Measurements from ENCODE around the gene NDUFAF4.
"Not testable (repeated sequence)": the region's sequence is repeated elsewhere in the genome, so short reads cannot be mapped to it uniquely, and the experiment has no call there.

Gene NDUFAF4

DNA sequence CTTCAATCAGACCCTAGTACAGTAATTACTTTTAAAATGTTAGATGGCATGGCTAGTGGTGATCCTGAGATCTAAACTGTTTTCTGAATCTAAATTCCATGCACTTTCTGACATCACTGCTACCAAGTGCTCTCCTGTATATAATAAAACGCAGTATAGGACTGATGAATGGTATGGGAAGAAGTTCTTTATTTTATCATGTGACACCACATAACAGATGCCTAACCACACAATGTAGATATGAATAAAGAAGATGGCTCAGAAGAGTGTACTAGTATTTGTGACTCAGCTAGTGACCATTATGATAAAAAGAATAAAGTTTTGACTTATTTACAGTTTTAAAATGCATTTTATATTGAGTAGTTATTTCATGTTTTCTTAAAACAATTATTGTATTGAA is 8.5 kb downstream of the NDUFAF4 start:
- no peak for DNase-seq (ENCODE audit: low spot score)
- TF ChIP-seq, protein P1, sequence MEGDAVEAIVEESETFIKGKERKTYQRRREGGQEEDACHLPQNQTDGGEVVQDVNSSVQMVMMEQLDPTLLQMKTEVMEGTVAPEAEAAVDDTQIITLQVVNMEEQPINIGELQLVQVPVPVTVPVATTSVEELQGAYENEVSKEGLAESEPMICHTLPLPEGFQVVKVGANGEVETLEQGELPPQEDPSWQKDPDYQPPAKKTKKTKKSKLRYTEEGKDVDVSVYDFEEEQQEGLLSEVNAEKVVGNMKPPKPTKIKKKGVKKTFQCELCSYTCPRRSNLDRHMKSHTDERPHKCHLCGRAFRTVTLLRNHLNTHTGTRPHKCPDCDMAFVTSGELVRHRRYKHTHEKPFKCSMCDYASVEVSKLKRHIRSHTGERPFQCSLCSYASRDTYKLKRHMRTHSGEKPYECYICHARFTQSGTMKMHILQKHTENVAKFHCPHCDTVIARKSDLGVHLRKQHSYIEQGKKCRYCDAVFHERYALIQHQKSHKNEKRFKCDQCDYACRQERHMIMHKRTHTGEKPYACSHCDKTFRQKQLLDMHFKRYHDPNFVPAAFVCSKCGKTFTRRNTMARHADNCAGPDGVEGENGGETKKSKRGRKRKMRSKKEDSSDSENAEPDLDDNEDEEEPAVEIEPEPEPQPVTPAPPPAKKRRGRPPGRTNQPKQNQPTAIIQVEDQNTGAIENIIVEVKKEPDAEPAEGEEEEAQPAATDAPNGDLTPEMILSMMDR (IDR thresholded peaks at IDR 0.05; ENCODE audit: extremely low read depth, insufficient read depth, missing control alignments), result no peak
- in situ Hi-C loops (cut with MboI; ENCODE audit: low pct_unique_long_range_greater_than_20kb, low sequenced_read_pairs, unreplicated experiment), result loop anchor here (25.0 kb wide), 1 partner anchor 252 kb away; no protein-coding TSS in a partner anchor

DNA sequence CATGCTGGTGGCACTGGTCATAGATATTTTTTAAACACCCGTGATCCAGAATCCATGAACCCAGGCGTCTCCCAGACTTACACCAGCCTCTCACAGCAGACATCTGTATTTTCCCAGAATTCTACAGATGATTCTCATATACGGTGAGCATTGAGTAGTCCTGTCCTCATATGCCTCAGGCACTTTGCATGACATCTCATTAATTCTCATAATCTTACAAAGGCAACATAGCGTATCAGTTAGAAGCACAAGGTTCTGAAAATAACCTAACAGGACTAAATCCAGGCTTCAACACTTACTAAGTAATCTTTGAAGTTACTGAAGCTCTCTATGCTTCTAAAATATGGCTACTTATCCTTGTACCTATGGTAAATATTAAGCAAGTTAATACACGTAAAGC is 8.9 kb downstream of the NDUFAF4 start:
- in situ Hi-C loops (cut with MboI; ENCODE audit: low pct_unique_long_range_greater_than_20kb, low sequenced_read_pairs, unreplicated experiment), result loop anchor here (25.0 kb wide), 1 partner anchor 251 kb away; no protein-coding TSS in a partner anchor
- TF ChIP-seq, protein P1 (IDR thresholded peaks at IDR 0.05; ENCODE audit: extremely low read depth, insufficient read depth, missing control alignments), result no peak
- DNase-seq (ENCODE audit: low spot score), result no peak

DNA sequence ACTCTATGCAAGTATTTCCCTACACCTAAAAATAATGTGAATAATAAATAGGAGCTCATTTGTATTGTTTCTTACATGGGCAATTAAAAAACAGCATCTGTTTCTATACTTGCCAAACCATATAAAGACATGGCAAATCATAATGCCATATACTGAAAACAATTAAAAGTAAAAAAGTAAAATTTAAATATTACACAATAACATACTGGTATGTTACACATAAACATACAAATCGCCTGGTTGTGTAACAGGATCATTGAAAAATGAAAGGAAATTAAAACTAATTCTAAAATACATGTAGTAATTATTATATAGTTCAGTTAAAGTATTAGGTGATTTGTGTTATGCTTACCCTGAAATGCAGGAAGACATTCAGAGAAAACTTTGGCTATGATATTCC is 11.2 kb downstream of the NDUFAF4 start:
- DNase-seq (ENCODE audit: low spot score), result no peak
- in situ Hi-C loops (cut with MboI; ENCODE audit: low pct_unique_long_range_greater_than_20kb, low sequenced_read_pairs, unreplicated experiment), result loop anchor here (25.0 kb wide), 1 partner anchor 249 kb away; no protein-coding TSS in a partner anchor
- TF ChIP-seq, protein P1 (IDR thresholded peaks at IDR 0.05; ENCODE audit: extremely low read depth, insufficient read depth, missing control alignments), result no peak

DNA sequence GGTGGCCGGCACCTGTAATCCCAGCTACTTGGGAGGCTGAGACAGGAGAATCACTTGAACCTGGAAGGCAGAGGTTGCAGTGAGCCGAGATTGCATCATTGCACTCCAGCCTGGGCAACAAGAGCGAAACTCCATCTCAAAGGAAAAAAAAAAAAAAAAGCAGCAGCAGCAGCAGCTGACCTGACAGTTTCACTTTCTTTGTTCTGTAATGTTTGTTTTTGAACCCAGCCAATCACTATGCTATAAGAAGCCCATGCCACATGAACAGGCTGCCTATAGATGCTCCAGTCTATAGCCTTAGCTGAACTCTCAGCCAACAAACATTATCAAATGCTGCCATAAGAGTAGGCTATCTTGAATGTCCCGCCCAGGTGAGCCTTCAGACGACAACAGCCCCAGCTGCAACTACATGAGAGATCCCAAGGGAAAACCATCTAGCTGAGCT is 12.5 kb downstream of the NDUFAF4 start:
- not testable (repeated sequence) for DNase-seq (ENCODE audit: low spot score)
- in situ Hi-C loops (cut with MboI; ENCODE audit: low pct_unique_long_range_greater_than_20kb, low sequenced_read_pairs, unreplicated experiment), result loop anchor here (25.0 kb wide), 1 partner anchor 248 kb away; no protein-coding TSS in a partner anchor

DNA sequence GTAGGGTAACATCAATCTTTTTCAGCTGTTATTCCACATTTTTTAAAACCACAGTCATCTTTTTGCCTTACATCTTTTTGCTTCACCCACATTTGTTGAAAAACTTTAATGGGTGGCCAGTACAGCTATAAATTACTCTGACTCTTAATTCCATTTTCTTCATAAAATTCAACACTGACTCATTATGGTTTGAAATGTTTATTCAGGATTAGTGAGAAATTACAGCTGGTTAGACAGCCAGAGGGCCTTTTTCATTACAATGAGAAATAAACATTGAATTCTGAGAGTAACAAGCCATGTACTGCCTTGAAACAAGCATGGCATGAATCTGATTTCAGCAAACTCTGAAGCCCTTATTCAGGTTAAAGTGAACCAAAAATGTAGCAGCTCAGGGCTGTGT is 19.5 kb downstream of the NDUFAF4 start:
- no peak for DNase-seq (ENCODE audit: low spot score)
- TF ChIP-seq, protein P1 (IDR thresholded peaks at IDR 0.05; ENCODE audit: extremely low read depth, insufficient read depth, missing control alignments), result no peak
- in situ Hi-C loops (cut with MboI; ENCODE audit: low pct_unique_long_range_greater_than_20kb, low sequenced_read_pairs, unreplicated experiment), result loop anchor here (25.0 kb wide), 1 partner anchor 241 kb away; no protein-coding TSS in a partner anchor

DNA sequence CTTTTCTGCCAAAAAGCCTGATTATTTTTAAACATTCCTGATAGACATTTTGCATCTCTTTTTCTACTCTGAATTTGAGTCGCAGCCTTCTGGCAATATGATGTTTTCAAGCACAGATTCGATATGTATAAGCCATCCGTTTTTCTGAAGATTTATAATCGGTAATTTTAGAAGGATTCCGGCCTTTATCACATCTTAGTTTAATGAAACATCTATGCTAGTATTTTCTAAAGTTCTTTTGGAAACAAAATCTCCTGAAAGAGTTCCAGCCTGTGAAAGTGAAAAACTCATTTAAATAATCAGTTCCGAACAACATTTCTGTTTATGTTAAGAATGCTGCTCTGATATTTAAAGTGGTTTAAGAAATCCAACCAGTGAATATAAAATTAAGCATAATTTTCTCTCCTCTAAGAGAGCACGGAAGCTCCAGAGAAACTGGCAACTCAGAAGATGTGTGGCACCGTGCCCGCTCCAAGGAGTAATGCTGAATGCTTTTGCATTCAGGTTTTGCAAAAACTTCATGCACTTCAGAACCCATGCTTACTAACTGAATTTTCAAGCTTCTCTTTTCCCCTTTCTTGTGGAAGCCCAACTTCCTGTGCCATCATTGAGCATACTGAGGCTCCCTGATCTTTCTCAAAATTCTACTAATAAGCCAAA is 20.7 kb downstream of the NDUFAF4 start:
- DNase-seq (ENCODE audit: low spot score), result no peak
- TF ChIP-seq, protein P1 (IDR thresholded peaks at IDR 0.05; ENCODE audit: extremely low read depth, insufficient read depth, missing control alignments), result no peak
- in situ Hi-C loops (cut with MboI; ENCODE audit: low pct_unique_long_range_greater_than_20kb, low sequenced_read_pairs, unreplicated experiment), result loop anchor here (25.0 kb wide), 1 partner anchor 240 kb away; no protein-coding TSS in a partner anchor

DNA sequence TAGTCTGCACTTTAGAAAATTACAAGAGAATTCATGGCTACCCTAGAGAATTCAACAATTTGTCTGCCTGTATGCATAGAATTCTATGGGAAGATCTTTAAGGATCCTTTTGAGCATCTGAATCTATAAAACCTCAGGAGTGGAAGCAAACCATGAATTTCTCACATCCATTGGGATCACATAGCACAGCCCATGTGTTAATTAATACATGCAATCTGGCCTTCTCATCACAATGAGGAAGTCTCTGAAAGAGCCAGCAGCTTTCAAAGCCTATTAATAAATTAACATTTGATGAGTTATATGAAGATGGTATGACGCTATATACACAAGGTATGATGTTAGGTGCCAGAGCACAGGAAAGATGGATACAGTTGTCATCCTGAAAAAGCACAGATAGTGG is 24.7 kb downstream of the NDUFAF4 start:
- no peak for DNase-seq (ENCODE audit: low spot score)
- TF ChIP-seq, protein P1 (IDR thresholded peaks at IDR 0.05; ENCODE audit: extremely low read depth, insufficient read depth, missing control alignments), result no peak
- in situ Hi-C loops (cut with MboI; ENCODE audit: low pct_unique_long_range_greater_than_20kb, low sequenced_read_pairs, unreplicated experiment), result no loop called here

All from GM13977 (cell line).